ENCODE results near the gene PAAF1.

PAAF1 gene

DNA sequence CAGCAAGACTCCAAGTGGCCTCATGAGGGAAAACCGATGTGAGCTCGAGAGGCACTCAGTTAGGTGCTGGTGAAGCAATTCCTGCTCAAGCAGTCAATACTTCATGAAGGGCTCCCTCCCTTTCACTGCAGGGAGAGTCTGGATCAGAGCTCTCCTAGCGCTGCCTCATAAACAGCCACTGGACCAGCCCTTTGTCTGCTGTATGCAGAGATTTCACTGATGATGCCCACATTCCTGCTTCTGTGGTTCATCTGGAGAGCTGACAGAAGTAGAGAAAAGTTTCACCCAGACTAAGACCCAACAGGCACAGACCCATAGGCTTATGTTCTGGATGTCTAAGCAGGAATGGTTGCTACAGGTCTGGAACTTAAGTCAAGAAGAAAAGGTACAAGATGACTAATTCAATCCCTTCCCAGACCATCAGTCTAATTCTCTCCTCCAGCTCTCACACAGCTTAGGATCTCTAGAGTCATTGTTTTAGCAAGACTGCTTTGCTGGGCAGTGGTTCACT, 101.8 kb downstream of the PAAF1 start:
- Histone ChIP-seq H3K9ac (ENCODE audit: insufficient read length, low read depth) (no peak overlapping the region), H3K36me3 (ENCODE audit: insufficient read depth, insufficient read length, low read length) (peaks cover 76% of the 10 kb centered on the region), H3K27me3 (ENCODE audit: insufficient read depth, insufficient read length) (no peaks in the 10 kb centered on the region), H3K4me3 (ENCODE audit: insufficient read length, low read depth) (no peak overlapping the region), H3K4me1 (ENCODE audit: insufficient read depth, insufficient read length) (peaks cover 14% of the 10 kb centered on the region), H3K9me3 (ENCODE audit: insufficient read depth, low read length) (no peaks in the 10 kb centered on the region)
- DNase-seq (ENCODE audit: low read depth, low spot score): no peak
- no peak for TF ChIP-seq SUZ12 (IDR thresholded peaks at IDR 0.05; ENCODE audit: extremely low read depth, insufficient read depth, insufficient read length)

DNA sequence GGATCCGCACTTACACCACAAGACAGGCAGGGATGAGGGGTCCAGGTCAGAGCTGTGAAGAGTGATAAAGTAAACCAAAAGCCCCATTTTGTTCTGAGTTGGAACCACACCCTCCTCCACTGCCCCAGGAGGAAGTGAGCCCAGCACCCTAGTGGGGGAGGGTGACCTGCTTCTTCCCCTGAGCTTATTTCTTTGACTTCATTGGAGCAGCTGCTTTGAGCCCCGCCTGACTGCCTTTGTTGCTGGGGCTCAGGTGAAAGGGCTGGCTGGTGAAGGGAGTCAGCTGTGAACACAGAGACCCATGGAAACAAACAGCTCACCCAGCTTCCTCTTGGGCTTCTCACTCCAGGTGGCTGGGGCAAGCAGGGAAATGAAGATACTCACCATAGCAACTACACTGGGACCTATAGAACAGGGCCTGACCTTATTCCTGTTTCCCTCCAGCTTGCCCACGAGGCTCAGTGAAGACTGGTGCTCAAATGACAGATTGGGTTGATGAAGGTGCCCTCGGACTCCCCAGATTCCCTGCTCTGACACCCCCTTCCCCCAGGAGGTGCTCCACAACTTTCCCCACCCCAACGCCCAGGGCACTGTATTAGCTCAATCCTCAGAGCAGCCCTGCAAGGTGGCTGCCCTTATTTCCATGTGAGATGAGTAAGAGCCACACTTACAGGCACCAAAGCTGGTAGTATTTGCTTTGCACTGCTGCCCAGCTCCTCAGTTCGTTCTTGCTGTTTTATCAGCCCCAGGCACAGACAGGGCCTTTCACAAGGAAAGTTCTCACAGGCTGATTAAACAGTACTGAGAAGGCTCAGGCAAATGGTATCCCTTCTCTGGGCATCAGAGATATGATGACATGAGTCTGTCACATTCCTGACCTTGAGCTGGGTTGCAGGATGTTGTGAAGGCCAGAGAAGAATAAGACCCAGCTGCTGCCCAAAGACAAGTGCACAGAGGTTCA, 103.5 kb downstream of the PAAF1 start:
- peaks cover 14% of the 10 kb centered on the region for H3K4me1 ChIP-seq (ENCODE audit: insufficient read depth, insufficient read length)
- no peak for DNase-seq (ENCODE audit: low read depth, low spot score)
- H3K9ac ChIP-seq (ENCODE audit: insufficient read length, low read depth): no peak overlapping the region
- no peaks in the 10 kb centered on the region for H3K27me3 ChIP-seq (ENCODE audit: insufficient read depth, insufficient read length)
- no peak for TF ChIP-seq YY1 (IDR thresholded peaks at IDR 0.05; ENCODE audit: insufficient read depth, insufficient read length)
- no peak for TF ChIP-seq ZNF274 (IDR thresholded peaks at IDR 0.05; ENCODE audit: low read depth, low read length)
- TF ChIP-seq SUZ12 (IDR thresholded peaks at IDR 0.05; ENCODE audit: extremely low read depth, insufficient read depth, insufficient read length): no peak
- peaks cover 61% of the 10 kb centered on the region for H3K36me3 ChIP-seq (ENCODE audit: insufficient read depth, insufficient read length, low read length)
- H3K9me3 ChIP-seq (ENCODE audit: insufficient read depth, low read length): no peaks in the 10 kb centered on the region
- no peak overlapping the region for H3K4me3 ChIP-seq (ENCODE audit: insufficient read length, low read depth)
